K562 (cell line): ENCODE measurements around the gene MEAK7. TPM values are rescaled to one million over a fixed set of nuclear protein-coding genes. Genes with fewer than 3 reads are reported as not detected.

Source experiments
- ATAC-seq: fragments of 200-7000 bp; cut with Tn5 transposase; 3 replicates; pipeline ENCODE4 v1.9.1; 2020; ENCODE audit warnings: moderate library complexity
- BruUV-seq: library from RNA; stranded (reverse); fragments of 400-500 nt; replicated peaks from 2 replicates; lab custom pipeline; 2021; lab: Mats Ljungman, UMichigan
- CTCF ChIA-PET: fragments of 300-600 bp; formaldehyde crosslinking; extraction: SDS; loops from one replicate; lab custom pipeline; 2021; ENCODE audit warnings: low intra/inter-chr PET ratio; lab: Yijun Ruan, JAX
- POLR2A ChIA-PET: fragments of 300-600, 350-650 bp; sonication (Branson Sonifier 250); formaldehyde crosslinking; extraction: SDS; loops from one replicate; lab custom pipeline; 2021; ENCODE audit warnings: antibody characterized with exemption, inconsistent platforms; lab: Yijun Ruan, JAX
- DNase-seq, 4 experiments: peaks; one replicate each; pipeline versions ENCODE4 v3.0.0 to v3.0.0-alpha.2; 2011 to 2018; ENCODE audit warnings: low spot score in 3 of 4, mixed read lengths in 3 of 4; ENCODE audit errors: extremely low read depth in 1 of 4
- FAIRE-seq: peaks from 2 replicates; lab custom pipeline; 2011; peaks lifted over from hg19 to GRCh38; lab: Jason Lieb, UNC
- H2AFZ ChIP-seq: 2 replicates; pipeline ENCODE4 v1.6.0; 2011; ENCODE audit warnings: low read depth, low read length, control low read depth, inconsistent platforms
- H3K27ac ChIP-seq: fragments of 200-600 bp; 3 replicates; pipeline ENCODE4 v1.8.0; 2011; ENCODE audit warnings: low read depth, mild to moderate bottlenecking, control low read depth, inconsistent platforms, low read length, moderate library complexity, mixed read lengths; ENCODE audit errors: extremely low read depth
- H3K27me3 ChIP-seq, 2 experiments: fragments of 300-600 bp in 1 of 2; 2 replicates in 1 of 2; 3 replicates in 1 of 2; pipeline versions ENCODE4 v1.6.0 to v1.8.0; 2011; ENCODE audit warnings: inconsistent platforms in 2 of 2, low read length in 2 of 2, mild to moderate bottlenecking in 1 of 2, mixed read lengths in 1 of 2, moderate library complexity in 1 of 2; ENCODE audit not compliant: control insufficient read depth in 2 of 2, insufficient read depth in 2 of 2
- H3K36me3 ChIP-seq: fragments of 300-600 bp; 3 replicates; pipeline ENCODE4 v1.8.0; 2011; ENCODE audit warnings: mild to moderate bottlenecking, low read length, inconsistent platforms; ENCODE audit not compliant: control insufficient read depth, insufficient read depth
- H3K4me1 ChIP-seq, 2 experiments: fragments of 200-600 bp in 1 of 2; replicated peaks in 1 of 2; 2 replicates in 1 of 2; 3 replicates in 1 of 2; pipeline versions ENCODE4 v1.5.1 to v1.8.0; 2011; ENCODE audit warnings: inconsistent platforms in 2 of 2, low read length in 2 of 2, mild to moderate bottlenecking in 1 of 2, mixed read lengths in 1 of 2, moderate library complexity in 1 of 2; ENCODE audit not compliant: control insufficient read depth in 2 of 2, insufficient read depth in 2 of 2
- H3K4me2 ChIP-seq: 2 replicates; pipeline ENCODE4 v1.6.1; 2011; ENCODE audit warnings: low read length, control low read depth, inconsistent platforms, mixed read lengths; ENCODE audit not compliant: insufficient read depth
- H3K4me3 ChIP-seq: fragments of 200-600 bp; sonication (generic), shearing (Covaris generic); 2 replicates; pipeline ENCODE4 v1.5.1; 2016; ENCODE audit warnings: control low read depth, inconsistent platforms
- H3K79me2 ChIP-seq: fragments of 200-600 bp; 3 replicates; pipeline ENCODE4 v1.8.0; 2011; ENCODE audit warnings: low read length, inconsistent platforms; ENCODE audit not compliant: control insufficient read depth, insufficient read depth
- H3K9ac ChIP-seq, 2 experiments: 2 replicates each; pipeline versions ENCODE4 v1.6.0 to v1.6.1; 2011; ENCODE audit warnings: low read depth in 2 of 2, low read length in 2 of 2, control low read depth in 1 of 2, inconsistent platforms in 1 of 2, mild to moderate bottlenecking in 1 of 2, mixed read lengths in 1 of 2; ENCODE audit not compliant: insufficient read depth in 1 of 2
- H3K9me1 ChIP-seq: one replicate; pipeline ENCODE4 v1.6.0; 2011; ENCODE audit warnings: inconsistent platforms, mild to moderate bottlenecking, low read length, moderate library complexity; ENCODE audit not compliant: control insufficient read depth, insufficient read depth
- H3K9me3 ChIP-seq: replicated peaks from 2 replicates; pipeline ENCODE4 v1.5.1; 2011; ENCODE audit warnings: low read depth, low read length, inconsistent platforms; ENCODE audit not compliant: control insufficient read depth, insufficient read depth
- H4K20me1 ChIP-seq: replicated peaks from 2 replicates; pipeline ENCODE4 v1.6.1; 2011; ENCODE audit warnings: low read length, inconsistent platforms, mixed read lengths; ENCODE audit not compliant: control insufficient read depth, insufficient read depth
- CTCF ChIP-seq, 3 experiments: IDR thresholded peaks in 2 of 3; conservative IDR thresholded peaks in 1 of 3; 2 replicates each; pipeline ENCODE4 v1.5.1; 2011 to 2012; ENCODE audit warnings: low read length in 3 of 3, mild to moderate bottlenecking in 3 of 3, control low read depth in 2 of 3, improper control_type of control experiment in 1 of 3, inconsistent platforms in 1 of 3, low read depth in 1 of 3, mixed read lengths in 1 of 3, moderate library complexity in 1 of 3; ENCODE audit not compliant: insufficient read depth in 2 of 3
- EWSR1 ChIP-seq: fragments of 450-650 bp; IDR thresholded peaks from 2 replicates; pipeline ENCODE4 v1.6.1; 2018; ENCODE audit warnings: borderline replicate concordance, mild to moderate bottlenecking, low read depth, moderate library complexity; ENCODE audit not compliant: partially characterized antibody
- L3MBTL2 ChIP-seq: fragments of 450-650 bp; IDR thresholded peaks from 2 replicates; pipeline ENCODE4 v1.6.1; 2016; ENCODE audit warnings: mild to moderate bottlenecking, moderate library complexity
- MIER1 ChIP-seq: fragments of 450-650 bp; IDR thresholded peaks from 2 replicates; pipeline ENCODE4 v1.6.1; 2016; ENCODE audit warnings: antibody characterized with exemption, mild to moderate bottlenecking, low read depth
- NR3C1 ChIP-seq: sonication (generic); formaldehyde crosslinking; IDR thresholded peaks from 2 replicates; pipeline ENCODE4 v1.8.1; 2022; ENCODE audit warnings: missing genetic modification reagents
- RAD21 ChIP-seq, 2 experiments: fragments of 250-450 bp in 1 of 2; fragments of 450-650 bp in 1 of 2; sonication (Bioruptor Pico) in 1 of 2; formaldehyde crosslinking in 1 of 2; IDR thresholded peaks in 1 of 2; conservative IDR thresholded peaks in 1 of 2; 2 replicates each; pipeline versions ENCODE4 v1.4.0 to v1.8.0; 2020 to 2022; ENCODE audit warnings: mild to moderate bottlenecking in 2 of 2, moderate library complexity in 1 of 2
- REST ChIP-seq, 2 experiments: fragments of 450-650 bp; formaldehyde crosslinking in 1 of 2; IDR thresholded peaks; 2 replicates each; pipeline versions ENCODE4 v1.4.0 to v1.6.1; 2014 to 2020; ENCODE audit warnings: mild to moderate bottlenecking in 2 of 2, borderline replicate concordance in 1 of 2, low read depth in 1 of 2
- SOX6 ChIP-seq: fragments of 450-650 bp; IDR thresholded peaks from 2 replicates; pipeline ENCODE4 v1.6.1; 2014; ENCODE audit warnings: mild to moderate bottlenecking
- STAG1 ChIP-seq: sonication (generic); formaldehyde crosslinking; IDR thresholded peaks from 2 replicates; pipeline ENCODE4 v1.5.0; 2020; ENCODE audit warnings: missing genetic modification reagents, borderline replicate concordance
- ZNF24 ChIP-seq: fragments of 450-650 bp; IDR thresholded peaks from 2 replicates; pipeline ENCODE4 v1.6.1; 2016
- WGBS: fragments of 100-300 bp; shearing (Covaris generic); methylation state at CpG from one replicate; pipeline ENCODE4 v1.1.6; 2016; ENCODE audit warnings: low coverage, mixed read lengths; ENCODE audit not compliant: insufficient coverage; ENCODE audit errors: missing lambda C conversion rate; 5-methylcytosine and 5-hydroxymethylcytosine counted together
- in situ Hi-C: fragments of 300-500 bp; cut with MboI; formaldehyde crosslinking; loops from 4 replicates; pipeline ENCODE4 v1.15.0; 2018; ENCODE audit warnings: inconsistent platforms, mixed read lengths
- intact Hi-C: fragments of 100-400 bp; cut with micrococcal nuclease; formaldehyde crosslinking; loops from 2 replicates; pipeline ENCODE4 v1.14.2; 2022
- polyA plus RNA-seq, 8 experiments: library from polyadenylated mRNA; depleted of rRNA in 4 of 8; stranded (reverse) in 5 of 8; unstranded in 3 of 8; fragments of >200 nt; fragmentation: Nextera tagmentation in 2 of 8; fragmentation: Illumina TruSeq in 1 of 8; extraction: Ambion mirVana in 2 of 8; extraction: Trizol in 1 of 8; gene quantifications; 2 replicates each; pipeline versions ENCODE4 v1.2.1 to v1.2.3, GENCODE V29; 2011 to 2014; ENCODE audit warnings: inconsistent platforms in 1 of 8, missing spikeins in 1 of 8
- total RNA-seq, 7 experiments: library from RNA; depleted of rRNA in 6 of 7; stranded (reverse); fragments of >200 nt in 6 of 7; fragmentation: Illumina TruSeq in 2 of 7; extraction: Trizol in 2 of 7; gene quantifications; 2 replicates each; pipeline versions ENCODE4 v1.2.1 to v1.2.3, GENCODE V29; 2011 to 2021; ENCODE audit warnings: low replicate concordance in 1 of 7

The MEAK7 gene
- total and polyA plus RNA-seq, 9 of the 15 experiments (the other 6 are each of a cell fraction or from before 2014, with no cell fraction given) = 1.4 to 14.5 (median 6.3) TPM

- Histone ChIP-seq H2AFZ (no peak overlapping the region), H3K4me1 (peaks cover 0 to 16% of the 10 kb centered on the region in 2 experiments; a peak in 2 of 5 replicates), H3K9me3 (no peaks in the 10 kb centered on the region), H3K36me3 (no peaks in the 10 kb centered on the region), H3K9ac (no peak overlapping the region), H3K79me2 (no peaks in the 10 kb centered on the region), H3K9me1 (no peaks in the 10 kb centered on the region), H3K4me3 (no peak overlapping the region), H3K27me3 (no peaks in the 10 kb centered on the region), H4K20me1 (peaks cover 7% of the 10 kb centered on the region; the same call in 1 of the 2 replicates), H3K4me2 (no peak overlapping the region), H3K27ac (no peak overlapping the region)
- ChIA-PET POLR2A (interaction anchor here (0.5 kb wide), 1 partner anchor 273 kb away, joined by 3 read pairs; no protein-coding TSS in a partner anchor), CTCF (interaction anchor here (0.6 to 1.7 kb wide), 8 partner anchors 208 to 559 kb away, joined by 3 to 15 read pairs (median 3); partner anchors contain the start of gene NECAB2)
- whole genome bisulfite sequencing = 33% methylated on average over 15 of the region's 15 CpGs
- BruUV-seq = no TSS peak
- FAIRE-seq (peak; percentile 100), DNase-seq (peak; percentile 72 to 83 (median 74)), ATAC-seq (peak; percentile 92)
- in situ Hi-C loops (loop anchor here (5.0 to 10.0 kb wide), 2 partner anchors 420 to 527 kb away; no protein-coding TSS in a partner anchor), intact Hi-C loops (loop anchor here (1.0 to 10.0 kb wide), 4 partner anchors 207 to 528 kb away; partner anchors contain the start of gene TAF1C)
- TF ChIP-seq CTCF (IDR thresholded peaks at IDR 0.05 in 2 of 3, conservative IDR thresholded peaks at IDR 0.05 in 1 of 3; ENCODE audit: insufficient read depth in 2 of 3, low read depth in 1 of 3, low read length in 3 of 3) = peak; percentile 88 to 94 (median 91)
- no peak for TF ChIP-seq NR3C1 (CRISPR knock-in tag)
- 0 out of 2 replicates have a peak, but pooled peaks have one; percentile 22 for TF ChIP-seq L3MBTL2
- 0 out of 2 replicates have a peak, but pooled peaks have one; percentile 17 for TF ChIP-seq SOX6
- peak; percentile 86 for TF ChIP-seq REST (IDR thresholded peaks at IDR 0.05; ENCODE audit: borderline replicate concordance)
- no peak for TF ChIP-seq REST (CRISPR knock-in tag; IDR thresholded peaks at IDR 0.05; ENCODE audit: low read depth)
- TF ChIP-seq EWSR1 = no peak
- peak; percentile 95 to 97 for TF ChIP-seq RAD21 (CRISPR knock-in tag; conservative IDR thresholded peaks at IDR 0.05 in 1 of 2, IDR thresholded peaks at IDR 0.05 in 1 of 2)
- no peak for TF ChIP-seq MIER1
- peak; percentile 96 for TF ChIP-seq STAG1
- TF ChIP-seq ZNF24 = 0 out of 2 replicates have a peak, but pooled peaks have one; percentile 29
Measured at GRCh38 chr16:84484579-84485254, 19.7 kb downstream of the MEAK7 start.
